GM12874 (cell line): ENCODE data around the gene AP3D1.

Experiments used
- TF ChIP-seq, protein P1 (sequence below): IDR thresholded peaks from 2 replicates; pipeline ENCODE4 v1.5.1; 2011; ENCODE audit warnings: low read depth, mild to moderate bottlenecking, control low read depth, low read length, moderate library complexity; ENCODE audit not compliant: insufficient read depth

Gene AP3D1

DNA sequence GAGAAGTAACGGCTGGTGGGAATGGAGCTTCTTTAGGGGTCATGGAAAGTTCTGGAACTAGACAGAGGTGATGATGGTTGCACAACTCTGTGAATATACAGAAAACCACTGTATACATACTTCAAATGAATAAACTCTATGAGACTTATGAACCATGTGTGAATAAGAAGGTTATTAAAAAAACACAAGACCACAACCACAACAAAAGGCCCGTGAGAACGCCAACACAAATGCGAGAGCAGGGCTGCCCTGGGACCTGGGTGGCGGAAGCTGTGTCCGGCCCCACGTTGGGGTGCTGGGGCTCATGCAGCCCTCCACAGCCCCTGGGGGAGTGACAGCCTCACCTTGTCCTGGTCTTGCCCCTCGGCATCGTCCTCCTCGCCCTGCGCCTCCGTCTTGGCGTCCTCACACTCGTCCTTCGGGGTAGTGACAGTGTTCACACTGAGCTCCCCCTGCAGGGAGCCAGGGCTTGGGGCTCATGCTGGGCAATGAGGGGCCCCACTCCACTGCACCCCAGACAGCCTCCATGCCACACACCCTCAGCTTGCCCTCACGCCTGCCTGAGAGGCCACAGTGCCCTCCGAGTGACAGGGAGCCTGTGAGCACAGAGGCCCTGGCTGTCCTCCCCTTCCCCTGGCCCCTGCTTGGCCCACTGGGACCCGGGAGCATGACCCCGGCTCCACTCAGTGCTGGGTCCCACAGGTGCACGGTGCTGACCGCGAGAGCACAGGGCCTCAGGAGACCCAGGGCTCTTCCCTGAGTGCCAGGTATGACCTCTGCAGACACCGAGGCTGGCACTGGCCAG lies 38.6 kb downstream of the AP3D1 start:
- TF ChIP-seq, protein P1, sequence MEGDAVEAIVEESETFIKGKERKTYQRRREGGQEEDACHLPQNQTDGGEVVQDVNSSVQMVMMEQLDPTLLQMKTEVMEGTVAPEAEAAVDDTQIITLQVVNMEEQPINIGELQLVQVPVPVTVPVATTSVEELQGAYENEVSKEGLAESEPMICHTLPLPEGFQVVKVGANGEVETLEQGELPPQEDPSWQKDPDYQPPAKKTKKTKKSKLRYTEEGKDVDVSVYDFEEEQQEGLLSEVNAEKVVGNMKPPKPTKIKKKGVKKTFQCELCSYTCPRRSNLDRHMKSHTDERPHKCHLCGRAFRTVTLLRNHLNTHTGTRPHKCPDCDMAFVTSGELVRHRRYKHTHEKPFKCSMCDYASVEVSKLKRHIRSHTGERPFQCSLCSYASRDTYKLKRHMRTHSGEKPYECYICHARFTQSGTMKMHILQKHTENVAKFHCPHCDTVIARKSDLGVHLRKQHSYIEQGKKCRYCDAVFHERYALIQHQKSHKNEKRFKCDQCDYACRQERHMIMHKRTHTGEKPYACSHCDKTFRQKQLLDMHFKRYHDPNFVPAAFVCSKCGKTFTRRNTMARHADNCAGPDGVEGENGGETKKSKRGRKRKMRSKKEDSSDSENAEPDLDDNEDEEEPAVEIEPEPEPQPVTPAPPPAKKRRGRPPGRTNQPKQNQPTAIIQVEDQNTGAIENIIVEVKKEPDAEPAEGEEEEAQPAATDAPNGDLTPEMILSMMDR = no peak

DNA sequence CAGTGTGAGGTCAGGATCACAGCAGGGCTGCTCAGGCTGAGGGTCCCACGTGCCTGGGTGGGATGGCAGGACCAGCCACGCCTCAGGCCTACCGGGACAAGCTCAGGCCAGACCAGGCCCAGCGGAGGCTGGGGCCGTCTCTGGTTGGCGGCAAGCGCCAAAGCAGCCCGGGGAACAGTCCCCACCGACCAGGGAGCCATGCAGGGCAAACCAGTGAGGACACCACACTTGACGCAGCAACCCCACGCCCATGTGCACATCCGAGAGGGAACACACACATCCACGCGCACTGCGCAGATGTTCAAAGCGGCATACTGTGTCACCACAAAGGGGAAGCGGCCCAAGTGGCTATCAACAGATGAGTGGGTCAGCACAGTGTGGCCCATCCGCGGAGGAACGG lies 39.5 kb downstream of the AP3D1 start:
- TF ChIP-seq, protein P1 = no peak

DNA sequence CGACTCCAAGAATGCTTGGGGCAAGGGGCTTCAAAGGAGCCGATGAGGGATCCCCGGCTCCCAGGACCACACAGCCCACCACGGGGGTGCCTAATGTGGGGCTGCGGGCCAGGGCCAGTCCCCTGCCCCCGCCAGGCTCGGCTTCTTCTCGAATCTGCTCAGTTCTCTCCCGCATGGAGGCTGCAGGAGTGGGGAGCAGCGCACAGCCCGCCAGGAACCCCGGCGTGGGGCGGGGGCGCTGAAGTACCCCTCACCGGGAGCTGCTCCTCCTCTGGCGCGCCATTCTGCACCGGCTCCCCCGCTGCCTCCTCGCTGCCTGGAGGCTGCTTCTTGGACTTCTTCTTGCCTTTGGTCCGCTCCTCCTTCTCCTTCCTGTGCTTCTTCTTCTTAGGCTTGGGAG lies 39.9 kb downstream of the AP3D1 start:
- TF ChIP-seq, protein P1 = no peak

DNA sequence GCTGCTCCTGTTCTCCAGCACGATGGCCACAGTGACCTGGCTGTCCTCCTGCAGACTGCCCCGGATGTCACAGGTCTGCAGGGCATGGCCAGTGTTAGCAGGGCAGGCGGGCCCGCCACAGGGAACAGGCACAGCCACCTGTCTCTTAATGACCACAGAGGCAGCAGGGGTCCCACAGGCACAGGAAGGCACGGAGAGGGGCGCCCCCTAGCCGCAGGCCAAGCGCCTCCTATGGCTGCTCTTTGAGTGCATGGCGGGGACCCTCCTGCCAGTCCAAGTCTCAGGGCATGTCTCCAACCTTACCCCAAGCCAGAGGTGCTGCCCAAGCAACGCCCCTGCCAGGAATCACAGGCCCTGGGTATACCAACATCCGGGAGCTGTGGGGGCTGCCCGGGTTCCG lies 40.5 kb downstream of the AP3D1 start:
- TF ChIP-seq, protein P1 = 0 out of 2 replicates have a peak, but pooled peaks have one; percentile 6

DNA sequence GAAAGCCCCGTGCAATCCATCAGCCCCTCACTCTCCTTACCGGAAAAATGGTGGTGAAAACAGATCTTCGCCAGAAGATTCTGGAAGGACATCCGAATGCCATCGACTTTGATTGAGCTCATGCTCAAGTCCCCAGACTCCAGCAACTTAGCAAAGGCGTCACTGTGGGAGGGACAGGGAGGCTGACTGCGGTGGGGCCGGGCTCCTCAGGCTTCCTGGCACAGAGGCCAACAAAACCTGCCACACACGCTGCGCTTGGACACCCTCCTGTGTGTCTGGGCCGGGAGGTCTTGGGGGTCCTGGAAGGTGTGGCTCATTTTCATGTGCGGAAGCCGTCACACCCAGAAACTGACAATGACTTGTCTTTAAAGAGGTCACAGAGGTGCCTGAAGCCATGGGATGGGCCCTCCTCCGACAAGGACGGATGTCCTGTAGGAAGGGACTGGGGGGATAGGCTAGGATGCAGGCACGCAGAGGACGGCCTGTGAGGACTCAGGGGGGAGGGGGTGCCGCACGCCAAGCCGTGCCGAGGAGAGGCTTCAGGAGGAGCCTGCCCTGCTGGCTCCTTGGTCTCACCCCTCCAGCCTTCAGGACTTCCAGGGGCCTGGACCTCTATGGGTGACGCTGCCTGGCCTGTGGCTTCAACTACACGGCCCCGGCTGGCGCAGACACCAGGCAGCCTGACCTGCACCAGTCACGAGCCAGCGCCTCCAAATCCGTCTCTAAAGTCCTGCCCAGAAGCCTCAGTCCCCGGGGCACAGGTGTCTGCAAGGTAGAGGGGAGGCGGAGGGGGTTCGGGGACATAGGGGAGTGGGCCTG lies 42.1 kb downstream of the AP3D1 start:
- TF ChIP-seq, protein P1 = no peak

DNA sequence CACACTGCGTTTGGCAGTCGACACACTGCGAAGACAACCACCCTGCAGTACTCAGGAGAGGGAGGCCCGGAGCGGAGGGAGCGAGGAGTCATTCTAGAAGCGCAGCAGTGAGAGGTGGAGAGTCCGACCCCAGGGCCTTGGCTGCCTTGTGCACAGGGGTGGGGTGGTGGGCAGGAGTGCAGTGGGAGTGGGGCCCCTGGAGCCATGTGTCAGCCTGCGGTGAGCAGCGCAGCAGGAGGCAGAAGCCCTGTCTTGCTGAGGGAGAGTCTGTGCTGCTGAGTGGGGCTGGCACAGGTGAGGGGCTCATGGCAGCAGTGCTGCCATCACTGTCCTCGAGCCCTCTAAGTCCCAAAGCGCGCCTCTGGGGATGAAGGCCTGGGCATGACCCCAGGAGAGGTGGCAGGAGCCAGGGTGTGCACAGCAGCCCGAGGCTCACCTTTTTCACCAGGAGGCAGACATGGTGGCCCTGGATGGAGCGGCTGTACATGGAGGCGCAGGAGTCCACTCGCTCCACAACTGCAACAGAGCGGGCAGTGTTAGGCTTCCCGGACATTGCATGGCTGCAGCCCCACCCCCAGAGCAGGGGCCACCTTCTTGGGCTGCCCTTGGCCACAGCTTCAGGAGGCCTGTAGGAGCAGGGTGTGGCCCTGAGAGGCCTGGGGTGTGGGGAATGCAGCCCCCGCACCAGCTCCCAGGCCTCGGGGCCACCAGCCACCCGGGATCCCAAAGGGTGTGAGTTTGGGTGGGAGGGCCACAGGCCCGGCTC lies 42.9 kb downstream of the AP3D1 start:
- TF ChIP-seq, protein P1 = no peak

DNA sequence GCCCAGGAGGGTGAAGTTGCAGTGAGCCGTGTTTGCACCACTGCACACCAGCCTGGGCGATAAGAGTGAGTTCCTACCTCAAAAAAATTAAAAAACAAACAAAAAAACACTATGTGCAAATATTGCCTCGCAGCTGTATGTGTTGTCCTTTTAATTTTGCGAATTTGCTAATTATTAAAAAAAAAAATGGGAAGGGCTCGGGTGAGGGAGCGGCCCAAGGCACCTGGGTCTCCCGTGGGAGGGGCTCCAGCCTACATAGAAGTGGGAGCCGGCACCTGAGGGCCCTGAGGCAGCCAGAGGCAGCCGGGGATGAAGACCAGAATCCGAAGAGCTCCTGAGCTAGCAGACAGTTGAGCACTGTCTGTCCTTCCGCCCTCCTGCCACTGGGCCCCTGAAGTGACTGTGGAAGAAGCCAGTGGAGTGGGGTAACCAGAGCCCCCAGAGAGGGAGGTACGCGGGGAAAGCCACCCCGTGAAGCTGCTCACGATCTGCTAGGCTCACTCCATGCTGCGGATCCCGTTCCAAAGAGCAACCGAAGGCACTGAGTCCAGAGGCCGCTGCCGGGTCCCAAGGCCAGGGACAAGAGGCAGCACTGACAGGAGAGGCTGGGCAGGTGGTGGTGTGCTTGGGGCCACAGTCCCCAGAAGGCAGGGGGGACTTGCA lies 48.2 kb downstream of the AP3D1 start:
- TF ChIP-seq, protein P1 = no peak
